Left renal pelvis (tissue), 4 donors: ENCODE results near the gene APBA1. TPM values are rescaled to one million over a fixed set of nuclear protein-coding genes. Genes with fewer than 3 reads are reported as not detected.

Experiments
- DNase-seq, 4 donors: peaks; one replicate each; pipeline ENCODE4 v3.0.0-alpha.2; 2013; ENCODE audit warnings: low read depth in 4 of 4, low spot score in 3 of 4
- polyA plus RNA-seq, 4 donors: library from polyadenylated mRNA; unstranded; fragments of 120-200 nt; gene quantifications; one replicate each; pipeline ENCODE4 v1.2.1, GENCODE V29; 2013; ENCODE audit not compliant: insufficient read length in 4 of 4

Gene APBA1
- polyA plus RNA-seq = 10 to 100 TPM; 13.5 to 19.9 (median 16.1) TPM

DNA sequence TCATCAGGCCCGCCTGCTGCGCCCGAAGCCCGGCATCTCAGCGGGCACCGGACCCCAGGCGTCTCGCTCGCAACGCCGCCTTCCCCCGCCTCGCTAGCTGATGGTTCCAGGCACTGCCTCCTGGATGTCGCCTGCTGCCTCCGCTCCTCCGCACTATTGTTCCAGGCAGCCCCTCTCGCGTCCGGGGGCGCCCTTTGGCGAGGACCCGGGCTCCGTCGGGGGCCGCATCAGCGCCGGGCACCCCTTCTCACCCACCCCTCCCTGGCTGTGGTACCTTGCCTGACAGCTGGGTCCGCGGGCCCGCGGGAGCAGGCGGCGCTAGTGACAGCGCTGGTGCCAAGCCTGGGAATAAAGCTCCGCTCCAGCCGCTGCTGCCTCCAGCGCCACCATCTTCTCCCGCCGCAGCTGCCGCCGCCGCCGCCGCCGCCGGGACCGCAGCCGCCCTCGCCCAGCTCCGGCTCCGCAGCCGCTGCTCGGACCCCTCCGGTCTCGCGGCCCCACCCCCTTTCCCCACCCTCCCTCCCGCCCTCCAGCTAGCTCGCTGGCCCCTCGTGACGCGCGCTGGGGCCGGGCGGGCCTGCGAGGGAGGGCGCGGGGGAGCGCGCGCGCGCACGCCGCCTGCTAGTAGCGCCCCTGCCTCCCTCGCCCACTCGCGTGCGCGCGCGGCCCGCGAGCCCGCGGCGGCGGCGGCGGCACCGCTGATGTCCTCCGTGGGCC, at the start of gene APBA1:
APBA1 (minus strand) TSS at position 493 of the 717 bp plus-strand sequence.
- peak in 2 of 4 donors; percentile 61 to 70 for DNase-seq

DNA sequence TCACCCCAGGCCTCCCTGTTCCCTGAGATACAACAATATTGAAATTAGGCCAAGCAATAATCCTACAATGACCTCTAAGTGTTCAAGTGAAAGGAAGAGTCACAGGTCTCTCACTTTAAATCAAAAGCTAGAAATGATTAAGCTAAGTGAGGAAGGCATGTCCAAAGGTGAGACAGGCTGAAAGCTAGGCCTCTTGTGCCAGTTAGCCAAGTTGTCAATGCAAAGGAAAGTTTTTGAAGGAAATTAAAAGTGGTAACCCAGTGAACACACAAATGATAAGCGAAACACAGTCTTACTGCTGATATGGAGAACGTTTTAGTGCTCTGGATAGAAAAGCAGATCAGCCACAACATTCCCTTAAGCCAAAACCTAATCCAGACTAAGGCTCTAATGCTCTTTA, 47.8 kb upstream of the APBA1 start:
- no peak for DNase-seq

DNA sequence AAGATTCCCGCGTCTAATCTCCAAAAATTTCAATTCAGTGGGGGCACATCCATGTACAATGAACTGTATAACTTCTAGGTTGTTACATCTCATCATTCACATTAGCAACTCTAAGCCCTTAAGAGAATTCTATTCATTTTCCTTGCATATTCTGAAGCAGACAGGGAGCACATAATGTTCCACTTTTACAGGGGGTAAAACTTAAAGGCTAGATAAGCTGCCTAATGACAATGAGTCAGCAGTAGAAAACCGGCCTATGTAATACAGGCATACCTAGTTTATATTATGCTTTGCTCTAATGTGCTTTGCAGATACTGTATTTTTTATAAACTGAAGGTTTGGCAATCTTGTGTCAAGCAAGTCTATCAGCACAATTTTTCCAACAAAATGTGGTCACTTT, 47.2 kb upstream of the APBA1 start:
- no peak for DNase-seq

DNA sequence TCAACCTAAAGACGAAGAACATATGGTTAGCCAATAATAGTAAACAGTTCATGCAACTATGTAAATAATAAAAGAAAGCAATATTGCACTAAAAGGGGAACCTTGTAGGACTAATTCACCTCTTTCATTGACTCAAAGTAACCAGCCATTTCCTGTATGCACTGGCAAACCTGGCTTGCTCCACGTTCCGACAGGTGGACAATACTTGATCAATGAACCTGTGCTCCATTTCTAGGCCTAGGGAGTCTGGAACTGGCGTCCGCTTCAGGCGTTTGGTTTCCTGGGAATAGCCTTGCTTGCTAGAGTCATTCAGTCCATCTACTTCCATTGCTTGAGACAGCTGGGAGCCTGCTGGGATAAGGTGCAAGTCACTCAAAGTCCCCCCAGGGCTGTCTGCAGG, 46.0 kb upstream of the APBA1 start:
- DNase-seq = no peak

DNA sequence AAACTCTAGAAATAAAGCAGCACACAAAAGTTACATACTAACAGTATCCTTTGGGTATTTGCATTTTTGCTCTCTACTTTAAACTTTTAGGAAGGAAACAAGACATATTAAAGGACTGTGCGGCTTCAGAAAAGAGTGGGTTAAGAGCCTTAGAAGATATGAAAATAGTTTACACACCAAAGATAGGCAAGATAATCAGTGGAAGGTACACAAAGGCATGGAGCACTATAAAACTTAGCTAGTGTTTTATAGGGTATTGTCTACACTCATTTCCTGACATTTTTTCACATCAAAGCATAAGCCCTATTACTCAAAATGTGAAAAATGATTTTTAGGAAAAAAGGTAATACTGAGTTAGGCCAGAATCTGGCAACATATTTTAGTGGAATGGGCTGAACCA, 43.7 kb upstream of the APBA1 start:
- DNase-seq = no peak

DNA sequence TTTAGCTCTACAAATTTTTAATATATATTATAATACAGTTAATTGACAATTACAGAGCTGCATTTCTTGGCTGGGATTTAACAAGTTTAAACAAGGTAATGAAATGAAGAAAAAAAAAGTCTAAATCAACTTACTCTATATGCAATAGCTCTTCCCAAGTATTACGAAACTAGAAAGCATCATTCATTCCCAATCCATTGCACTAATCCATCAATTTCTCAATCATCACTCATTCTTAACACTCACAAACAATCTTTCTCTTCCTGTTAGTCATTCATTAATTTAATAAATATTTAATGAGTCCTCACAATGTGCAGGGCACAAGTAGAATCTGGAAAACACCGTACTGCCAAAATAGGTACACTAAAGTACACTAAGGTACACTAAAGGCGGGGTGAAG, 42.9 kb upstream of the APBA1 start:
- DNase-seq = no peak

DNA sequence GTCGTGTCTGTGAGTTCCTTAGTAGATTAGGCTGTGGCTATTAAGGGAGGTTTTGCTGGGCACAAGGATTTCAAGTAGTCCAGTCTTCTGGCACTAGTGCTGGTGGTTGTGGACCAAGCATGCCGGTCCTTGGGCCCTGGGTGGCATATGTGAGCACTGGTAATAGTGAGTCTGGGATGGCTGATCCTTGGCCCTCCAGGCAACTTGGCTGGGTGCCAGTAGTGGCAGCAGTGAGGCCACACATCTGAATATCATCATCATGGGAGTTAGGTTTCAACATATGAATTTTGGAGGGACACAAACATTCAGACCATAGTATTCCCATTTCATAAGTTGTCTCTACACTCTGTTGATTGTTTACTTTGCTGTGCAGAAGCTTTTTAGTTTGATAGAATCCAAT, 25.3 kb upstream of the APBA1 start:
- DNase-seq = no peak

DNA sequence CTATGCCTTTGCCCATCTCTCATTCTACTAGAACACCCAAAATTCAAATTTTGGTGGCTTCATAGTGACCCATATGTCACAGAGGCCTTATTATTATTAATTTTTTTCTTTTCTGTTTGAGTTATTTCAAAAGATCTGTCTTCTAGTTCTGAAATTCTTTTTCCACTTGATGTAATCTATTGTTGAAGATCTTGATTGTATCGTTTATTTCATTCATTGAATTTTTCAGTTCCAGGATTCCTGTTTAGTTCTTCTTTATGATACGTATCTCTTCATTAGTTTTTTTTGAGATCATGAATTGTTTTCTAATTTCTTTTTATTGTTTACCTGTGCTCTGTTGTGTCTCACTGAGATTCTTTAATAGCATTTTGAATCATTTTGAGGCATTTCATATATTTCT, 24.6 kb upstream of the APBA1 start:
- no peak for DNase-seq

DNA sequence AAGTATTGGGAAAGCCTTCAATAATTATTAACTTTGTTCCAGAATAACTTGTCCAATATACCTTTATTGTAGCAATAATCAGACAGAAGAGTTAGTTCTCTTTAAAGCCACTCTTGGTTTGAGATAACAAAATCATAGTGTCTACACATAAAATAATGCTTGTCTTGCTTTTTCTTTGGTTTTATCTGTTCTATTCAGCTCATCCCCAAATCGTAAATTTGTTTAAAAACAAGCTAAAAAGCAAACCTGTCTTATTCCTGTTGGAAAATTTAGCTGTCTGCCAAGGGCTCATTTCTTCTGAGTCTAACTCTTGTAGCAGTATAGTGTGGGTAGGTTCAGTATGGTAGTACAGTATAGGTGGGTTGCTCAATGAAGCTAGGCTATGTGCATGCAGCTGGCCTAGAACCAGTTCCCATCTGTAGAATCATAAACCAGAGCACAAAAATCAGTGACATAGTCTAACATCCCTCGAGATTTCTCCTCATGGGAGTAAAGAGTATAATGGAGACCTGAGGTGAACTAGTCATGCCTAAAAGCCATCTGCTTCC, 17.9 kb upstream of the APBA1 start:
- no peak for DNase-seq

DNA sequence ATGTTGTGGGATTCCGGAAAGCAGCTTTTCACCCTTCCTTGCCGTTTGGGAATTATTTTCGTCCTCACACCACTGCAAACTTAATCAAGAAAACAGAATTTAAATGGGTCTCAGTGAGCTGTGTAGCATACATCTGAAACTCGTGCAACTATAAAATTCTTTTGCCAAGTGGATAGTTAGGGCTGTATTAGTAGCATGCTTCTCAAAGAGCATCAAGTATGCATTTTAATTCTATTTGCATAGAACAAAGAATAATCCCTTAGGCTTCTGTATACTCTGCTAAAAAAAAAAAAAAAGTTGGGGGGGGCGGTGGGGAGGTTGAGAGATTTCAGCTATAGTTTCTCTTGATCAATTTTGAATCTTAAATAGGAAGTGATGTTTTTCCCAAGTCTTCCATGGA, 11.8 kb upstream of the APBA1 start:
- no peak for DNase-seq

DNA sequence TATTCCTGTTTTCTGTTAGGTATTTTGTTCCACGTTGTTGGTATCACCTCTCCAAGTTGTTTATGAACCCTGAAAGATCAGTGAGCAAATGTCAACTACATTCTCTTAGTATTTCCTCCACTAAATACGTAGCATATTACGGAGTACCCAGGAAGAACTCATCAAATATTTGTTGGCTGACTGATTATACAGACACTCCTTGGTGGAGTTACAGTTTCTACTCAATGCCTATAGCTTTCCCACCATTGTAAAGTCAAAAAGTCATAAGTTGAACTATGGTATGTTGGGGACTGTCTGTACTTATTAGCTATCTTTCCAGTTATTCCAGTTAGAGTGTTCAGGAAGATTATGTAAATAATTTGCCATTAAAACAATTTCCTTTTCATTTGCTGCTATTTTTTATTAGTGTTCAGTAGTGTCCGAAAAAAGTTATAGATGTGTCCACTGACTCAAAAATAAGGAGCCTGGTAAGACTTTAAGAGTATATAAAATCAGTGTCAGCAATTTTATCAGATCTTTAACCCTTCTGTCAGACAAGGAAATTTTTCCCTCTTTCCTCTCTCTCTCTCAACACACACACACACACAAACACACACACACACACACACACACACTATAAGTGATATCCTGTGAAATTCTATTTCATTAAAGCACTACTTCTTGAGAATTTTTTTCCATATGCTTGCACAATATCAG, 6.8 kb upstream of the APBA1 start:
- no peak for DNase-seq

DNA sequence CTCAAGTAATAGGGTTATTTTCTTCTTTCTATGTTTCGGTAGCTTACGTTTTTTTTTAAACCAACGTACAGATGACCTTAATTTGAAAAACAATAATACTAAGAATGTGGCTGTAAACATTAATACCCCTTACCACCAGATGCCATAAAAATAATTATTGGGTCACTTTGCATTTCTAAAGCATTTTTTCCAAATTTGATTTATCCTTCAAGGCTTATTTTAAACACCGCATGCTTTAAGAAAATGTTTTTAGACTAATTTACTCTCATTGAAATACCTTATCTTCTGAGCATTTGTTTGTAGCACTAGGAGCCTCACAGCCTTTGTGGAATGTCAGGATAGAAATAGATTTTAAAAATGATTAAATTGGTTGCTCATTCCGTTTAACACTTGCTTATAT, 5.8 kb upstream of the APBA1 start:
- DNase-seq = no peak

DNA sequence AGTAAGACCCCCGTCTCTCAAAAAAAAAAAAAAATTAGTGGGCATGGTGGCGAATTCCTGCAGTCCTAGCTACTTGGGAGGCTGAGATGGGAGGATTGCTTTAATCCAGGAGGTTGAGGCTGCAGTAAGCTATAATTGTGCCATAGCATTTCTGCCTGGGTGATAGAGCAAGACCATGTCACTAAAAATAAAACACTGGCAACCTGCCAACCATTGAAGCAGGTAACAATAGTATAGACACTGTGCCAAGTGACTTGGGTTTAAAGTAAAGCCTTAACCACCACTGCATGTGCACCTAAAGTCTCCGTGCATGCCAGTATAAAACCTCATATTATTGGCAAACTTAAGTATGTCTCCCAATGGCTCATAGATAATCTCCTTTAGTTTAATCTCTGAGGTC, 3.4 kb upstream of the APBA1 start:
- DNase-seq = no peak

DNA sequence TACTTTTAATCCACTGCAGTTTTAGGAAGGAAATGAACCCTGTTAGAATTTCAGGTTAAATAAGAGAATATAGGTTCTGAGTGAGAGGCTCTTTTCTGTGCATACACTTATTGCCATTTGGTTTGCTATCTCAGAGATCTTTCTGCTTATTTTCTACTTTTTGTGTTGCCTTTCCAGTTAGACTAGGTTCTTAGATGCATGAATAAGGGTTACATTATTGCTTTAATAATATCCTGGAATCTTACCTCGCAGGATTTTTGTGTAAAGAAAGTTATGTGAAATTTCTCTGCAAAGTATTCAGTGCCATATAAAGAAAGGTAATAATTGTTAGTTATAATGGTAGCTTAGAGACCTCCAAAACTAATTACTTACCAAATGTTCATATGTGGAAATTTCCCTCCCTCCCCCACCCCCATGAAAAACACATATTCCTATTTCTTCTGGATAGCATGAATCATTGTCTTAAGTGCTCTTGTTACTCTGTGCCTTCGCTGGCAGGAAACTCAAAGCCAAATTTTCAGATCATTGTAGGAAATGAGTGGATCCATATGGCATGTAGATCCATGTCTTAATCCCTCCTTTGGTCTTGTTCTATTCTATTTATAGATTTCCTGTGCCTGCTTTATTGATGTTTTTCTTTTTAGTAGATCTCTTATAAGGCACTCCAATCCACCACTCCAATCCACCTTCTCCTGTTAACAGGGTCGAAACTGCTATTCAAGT, 2.7 kb upstream of the APBA1 start:
- no peak for DNase-seq

DNA sequence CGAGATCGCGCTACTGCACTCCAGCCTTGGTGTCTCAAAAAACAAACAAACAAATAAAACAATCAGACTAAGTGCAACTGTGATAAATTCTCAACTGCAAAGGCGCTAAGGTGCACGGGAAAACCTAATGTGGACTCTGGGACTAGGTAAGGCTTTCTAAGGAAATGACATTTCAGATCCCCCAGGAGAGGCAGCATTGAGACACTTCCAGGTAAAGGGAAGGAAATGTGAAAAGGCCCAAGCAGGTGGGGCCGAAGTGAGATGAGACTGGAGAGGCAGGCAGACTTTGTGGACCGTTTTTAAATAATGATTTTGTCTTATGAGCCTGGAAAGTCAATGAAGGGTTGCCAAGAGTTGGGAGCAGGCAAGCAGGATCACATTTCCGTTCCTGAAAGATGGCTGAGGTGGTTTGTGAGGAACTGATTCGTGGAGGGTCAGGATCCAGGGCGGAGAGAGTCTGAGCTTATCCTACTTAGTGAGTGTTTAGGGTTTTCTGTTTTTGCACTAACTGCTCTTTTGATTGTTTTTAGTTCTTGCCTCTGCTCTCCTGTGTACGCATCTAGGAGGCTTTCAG, 2.0 kb upstream of the APBA1 start:
- DNase-seq = no peak

DNA sequence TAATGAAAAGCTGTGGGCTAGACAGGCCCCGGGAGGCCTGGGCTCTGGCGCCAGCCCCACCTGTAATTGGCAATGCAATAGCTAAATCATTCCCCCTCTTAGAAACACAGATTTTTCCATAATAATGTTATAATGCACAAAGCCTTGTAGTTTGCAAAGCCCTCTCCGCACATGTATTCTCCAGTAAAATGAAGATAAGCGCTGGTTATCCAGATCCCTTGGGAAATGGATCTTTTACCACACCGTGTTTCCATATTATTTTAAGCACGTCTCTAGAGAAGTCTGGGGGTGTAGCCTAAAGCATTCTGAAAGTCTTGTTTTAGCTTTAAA, 1.1 kb upstream of the APBA1 start:
- no peak for DNase-seq

DNA sequence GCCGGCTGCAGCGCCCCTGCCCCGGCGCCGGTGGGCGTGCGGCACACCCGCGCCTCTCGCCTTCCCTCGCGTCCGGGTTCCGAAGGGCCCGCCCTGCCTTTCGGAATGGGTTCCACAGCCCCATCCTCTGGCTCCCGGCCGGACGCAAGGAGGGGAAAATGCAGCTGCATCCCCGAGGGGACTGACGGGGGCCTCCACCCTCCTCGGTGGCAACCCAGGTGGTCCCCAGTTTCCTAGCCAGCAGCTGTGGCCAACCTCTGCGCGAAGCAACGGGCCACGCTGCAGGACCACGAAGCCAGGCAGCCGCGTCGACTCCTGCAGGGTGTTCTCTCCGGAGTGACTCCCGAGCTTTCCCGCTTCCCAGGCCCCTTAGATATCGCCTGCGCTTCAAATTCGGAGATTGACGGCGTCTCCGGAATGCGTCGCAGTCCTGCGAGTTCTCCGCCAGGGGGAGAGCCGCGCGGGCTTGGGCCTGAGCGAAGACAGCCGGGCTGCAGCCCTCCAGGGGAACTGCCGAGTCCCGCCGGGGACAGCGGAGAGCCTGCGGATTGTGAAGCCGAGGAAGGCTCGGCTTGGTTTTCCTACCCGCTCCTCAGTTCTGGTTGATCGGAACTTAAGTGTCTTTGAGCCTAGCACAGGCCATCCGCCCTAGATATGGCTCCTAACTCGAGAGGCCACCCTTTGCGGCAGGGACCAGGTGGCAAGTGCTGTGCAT, 582 bp upstream of the APBA1 start:
- DNase-seq = peak; percentile 77 to 80 (median 78)

DNA sequence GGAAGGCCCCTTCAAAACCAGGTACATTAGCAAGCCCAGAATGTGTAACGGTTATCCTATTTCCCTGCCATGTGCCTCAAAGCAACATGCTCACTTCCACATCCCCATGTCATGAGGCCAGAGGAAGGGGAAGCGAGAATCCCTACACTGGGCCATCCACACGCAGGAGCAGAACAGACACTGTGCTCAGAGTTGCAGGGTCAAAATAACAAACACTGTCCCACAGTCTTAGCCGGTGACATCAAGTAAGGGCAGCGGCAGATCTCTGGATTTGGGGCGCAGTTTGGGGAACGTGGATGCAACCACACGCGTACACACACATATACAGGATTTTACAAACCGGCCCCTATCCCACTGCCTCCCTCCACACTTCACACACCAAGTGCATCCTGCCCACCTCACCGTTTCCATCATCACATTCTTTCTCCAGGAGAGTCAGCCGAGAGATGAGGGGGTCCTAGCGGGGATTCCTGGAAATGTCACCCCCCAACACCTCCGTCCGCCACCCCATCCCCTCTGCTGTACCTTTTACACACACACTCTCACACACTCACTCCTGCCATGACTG, 776 bp downstream of the APBA1 start:
- no peak for DNase-seq

DNA sequence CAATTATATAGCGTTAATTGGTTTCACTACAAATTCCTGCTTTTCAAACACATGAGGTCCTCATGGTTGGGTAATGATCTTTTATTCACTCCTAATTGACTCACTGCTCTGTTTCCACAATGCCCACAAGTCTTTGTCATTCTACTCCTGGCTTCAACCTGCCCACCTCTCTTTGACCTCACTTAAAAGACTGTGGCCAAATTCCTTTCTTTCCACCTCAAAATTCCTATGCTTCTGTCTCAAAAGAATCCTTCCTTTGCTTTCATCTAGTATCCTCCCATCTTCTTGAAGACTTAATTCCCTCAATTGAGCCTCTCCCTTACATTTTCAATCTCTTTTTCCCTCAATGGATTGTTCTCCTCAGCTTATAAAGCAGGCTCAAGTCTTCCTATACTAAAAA, 4.9 kb downstream of the APBA1 start:
- no peak for DNase-seq

DNA sequence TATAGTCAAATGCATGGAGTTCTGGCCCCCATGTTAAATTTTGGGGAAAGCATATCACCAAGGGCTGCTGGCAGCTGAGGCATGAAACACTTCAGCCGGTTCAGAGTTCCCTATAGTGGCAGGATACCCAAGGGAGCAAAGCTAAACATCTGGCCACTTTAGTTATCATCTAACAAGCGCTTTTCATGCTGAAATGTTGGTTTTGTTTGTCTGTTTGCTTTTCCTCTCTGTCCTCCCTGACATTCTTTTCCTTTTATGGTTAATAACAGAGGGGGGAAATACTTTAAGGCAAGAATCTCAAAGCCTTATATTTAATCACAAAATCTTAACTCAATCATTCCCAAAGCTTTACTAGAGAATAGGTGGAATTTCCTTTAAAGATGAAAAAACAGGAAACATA, 11.9 kb downstream of the APBA1 start:
- DNase-seq = no peak
